ENCODE data around the gene SARDH.

- TF ChIP-seq CTCF (conservative IDR thresholded peaks at IDR 0.05; ENCODE audit: low read length), result no peak
- TF ChIP-seq EZH2phosphoT487 (IDR thresholded peaks at IDR 0.05; ENCODE audit: borderline replicate concordance), result no peak
These were observed 98.0 kb downstream of the SARDH start for GRCh38 chr9:133640160-133640559.
